Measurements from ENCODE around the gene HIGD1A. TPM values are rescaled to one million over a fixed set of nuclear protein-coding genes. Genes with fewer than 3 reads are reported as not detected.

The HIGD1A gene
- total and polyA plus RNA-seq, 5 donors from 2014 or later: 23.9 to 110 (median 88.0) TPM

DNA sequence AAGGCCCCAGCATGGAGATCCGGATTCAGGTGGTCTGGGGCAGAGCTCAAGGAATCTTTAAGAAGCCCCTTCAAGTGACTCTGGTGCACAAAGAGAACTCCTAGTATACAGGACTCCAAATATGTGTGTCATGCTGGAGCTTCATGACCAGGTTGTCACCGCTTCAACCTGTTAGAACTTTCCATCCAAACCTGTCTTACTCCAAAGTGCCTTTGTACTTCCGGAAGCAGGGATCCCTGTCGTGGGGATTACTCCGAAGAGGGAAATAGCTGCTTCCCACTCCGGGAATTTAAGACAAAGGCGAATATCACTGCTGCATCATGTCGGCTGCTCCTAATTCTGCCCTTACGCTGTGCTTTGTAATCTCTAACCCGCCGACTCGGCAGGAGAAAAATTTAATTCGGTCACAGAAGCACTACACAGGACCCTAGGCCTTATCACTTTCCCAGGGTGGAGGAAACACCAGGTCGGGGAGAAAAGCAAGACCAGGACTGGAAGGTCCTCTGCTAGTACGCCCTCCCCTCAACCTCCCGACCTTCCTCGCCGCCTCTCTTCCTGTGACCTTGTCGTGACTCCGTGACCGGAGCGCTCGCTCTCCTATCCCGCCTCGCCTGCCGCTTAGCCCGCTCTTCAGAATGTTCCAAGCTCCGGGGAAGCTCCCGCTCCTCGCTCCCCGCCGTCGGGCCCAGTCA lies 730 bp downstream of the HIGD1A start:
- peak overlapping the region; percentile 97 to 99 (median 98) for H3K4me3 Mint-ChIP-seq

GRCh38 chr3:42802876-42803413 lies 1.3 kb downstream of the HIGD1A start:
- peaks cover 28% of the 10 kb centered on the region for H3K27me3 Mint-ChIP-seq
- ATAC-seq (ENCODE audit: low read depth in 2 of 2): no peak
- no peaks in the 10 kb centered on the region for H3K9me3 ChIP-seq (ENCODE audit: control insufficient read depth in 2 of 2, low read length in 2 of 2)
- H3K4me3 Mint-ChIP-seq: peak overlapping the region; percentile 97 to 99 (median 98)
- peaks cover 25 to 57% (median 40%) of the 10 kb centered on the region in 4 donors for H3K4me1 Mint-ChIP-seq
- H3K27ac ChIP-seq (ENCODE audit: insufficient read depth, low read length, poor library complexity, severe bottlenecking): no peak overlapping the region
- H3K4me1 ChIP-seq (ENCODE audit: control insufficient read depth, insufficient read depth, low read length, poor library complexity, severe bottlenecking): peaks cover 20% of the 10 kb centered on the region
- peaks cover 5% of the 10 kb centered on the region for H3K27me3 ChIP-seq (ENCODE audit: control insufficient read depth, insufficient read depth, low read length)
- peaks cover 0 to 2% (median 0%) of the 10 kb centered on the region in 7 donors for H3K9me3 Mint-ChIP-seq
- peak overlapping the region; percentile 28 to 96 (median 75) for H3K27ac Mint-ChIP-seq
- no peak for DNase-seq
- H3K36me3 ChIP-seq (ENCODE audit: control insufficient read depth, insufficient read depth, low read length): no peaks in the 10 kb centered on the region
- peak overlapping the region; percentile 84 for H3K4me3 ChIP-seq (ENCODE audit: low read depth, low read length)
- peaks cover 2% of the 10 kb centered on the region for H3K36me3 Mint-ChIP-seq

More for the DNA sequence above, 730 bp downstream of the HIGD1A start:
- H3K4me1 ChIP-seq (ENCODE audit: control insufficient read depth, insufficient read depth, low read length, poor library complexity, severe bottlenecking): peaks cover 20% of the 10 kb centered on the region
- ATAC-seq (ENCODE audit: low read depth in 2 of 2): peak in 1 of 2 donors; percentile 3
- peaks cover 25 to 57% (median 40%) of the 10 kb centered on the region in 4 donors for H3K4me1 Mint-ChIP-seq
- H3K36me3 ChIP-seq (ENCODE audit: control insufficient read depth, insufficient read depth, low read length): no peaks in the 10 kb centered on the region
- H3K36me3 Mint-ChIP-seq: peaks cover 2% of the 10 kb centered on the region
- no peaks in the 10 kb centered on the region for H3K9me3 ChIP-seq (ENCODE audit: control insufficient read depth in 2 of 2, low read length in 2 of 2)
- H3K27me3 Mint-ChIP-seq: peaks cover 28% of the 10 kb centered on the region
- H3K9me3 Mint-ChIP-seq: peaks cover 0 to 2% (median 0%) of the 10 kb centered on the region in 7 donors
- H3K27ac Mint-ChIP-seq: peak overlapping the region; percentile 86 to 96 (median 96)
- peaks cover 10% of the 10 kb centered on the region for H3K27me3 ChIP-seq (ENCODE audit: control insufficient read depth, insufficient read depth, low read length)
- DNase-seq: peak in 2 of 3 donors; percentile 3 to 49
- H3K4me3 ChIP-seq (ENCODE audit: low read depth, low read length): peak overlapping the region; percentile 84
- H3K27ac ChIP-seq (ENCODE audit: insufficient read depth, low read length, poor library complexity, severe bottlenecking): peak overlapping the region; percentile 80

DNA sequence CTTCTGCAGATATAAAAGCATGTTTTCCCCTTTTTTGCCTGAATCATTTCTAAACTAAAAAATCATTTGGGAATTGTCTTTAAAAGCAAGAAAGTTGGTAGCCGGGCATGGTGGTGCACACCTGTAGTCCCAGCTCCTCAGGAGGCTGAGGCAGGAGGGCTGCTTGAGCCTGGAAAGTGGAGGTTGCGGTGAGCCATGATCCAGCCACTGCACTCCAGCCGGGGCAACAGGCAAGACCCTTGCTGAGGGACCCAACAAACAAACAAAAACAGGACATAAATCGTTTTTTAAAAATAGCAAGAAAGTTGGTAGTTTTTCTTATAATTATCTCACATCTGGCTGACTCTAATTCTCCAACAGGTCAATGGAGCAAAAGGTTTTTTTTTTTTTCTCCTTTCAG lies 2.5 kb downstream of the HIGD1A start:
- H3K27ac ChIP-seq (ENCODE audit: insufficient read depth, low read length, poor library complexity, severe bottlenecking): no peak overlapping the region
- H3K4me3 ChIP-seq (ENCODE audit: low read depth, low read length): no peak overlapping the region
- Mint-ChIP-seq H3K36me3 (peaks cover 2% of the 10 kb centered on the region), H3K27ac (no peak overlapping the region), H3K9me3 (peaks cover 0 to 2% (median 0%) of the 10 kb centered on the region in 7 donors), H3K27me3 (peaks cover 24% of the 10 kb centered on the region), H3K4me3 (peak overlapping the region in 1 of 4 donors; percentile 58), H3K4me1 (peaks cover 25 to 57% (median 40%) of the 10 kb centered on the region in 4 donors)
- no peaks in the 10 kb centered on the region for H3K36me3 ChIP-seq (ENCODE audit: control insufficient read depth, insufficient read depth, low read length)
- ATAC-seq (ENCODE audit: low read depth in 2 of 2) (no peak), DNase-seq (no peak)
- H3K9me3 ChIP-seq (ENCODE audit: control insufficient read depth in 2 of 2, low read length in 2 of 2): no peaks in the 10 kb centered on the region
- peaks cover 20% of the 10 kb centered on the region for H3K4me1 ChIP-seq (ENCODE audit: control insufficient read depth, insufficient read depth, low read length, poor library complexity, severe bottlenecking)
- H3K27me3 ChIP-seq (ENCODE audit: control insufficient read depth, insufficient read depth, low read length): no peaks in the 10 kb centered on the region

- H3K27me3 ChIP-seq (ENCODE audit: control insufficient read depth, insufficient read depth, low read length): no peaks in the 10 kb centered on the region
- Mint-ChIP-seq H3K27me3 (peaks cover 17% of the 10 kb centered on the region), H3K4me3 (peak overlapping the region in 2 of 4 donors; percentile 29 to 58), H3K27ac (peak overlapping the region in 1 of 3 donors; percentile 28), H3K4me1 (peaks cover 25 to 60% (median 43%) of the 10 kb centered on the region in 4 donors), H3K9me3 (peaks cover 0 to 2% (median 0%) of the 10 kb centered on the region in 7 donors), H3K36me3 (peaks cover 6% of the 10 kb centered on the region)
- ATAC-seq (ENCODE audit: low read depth in 2 of 2) (no peak), DNase-seq (no peak)
- no peaks in the 10 kb centered on the region for H3K9me3 ChIP-seq (ENCODE audit: control insufficient read depth in 2 of 2, low read length in 2 of 2)
- H3K36me3 ChIP-seq (ENCODE audit: control insufficient read depth, insufficient read depth, low read length): no peaks in the 10 kb centered on the region
- H3K4me3 ChIP-seq (ENCODE audit: low read depth, low read length): no peak overlapping the region
- peaks cover 20% of the 10 kb centered on the region for H3K4me1 ChIP-seq (ENCODE audit: control insufficient read depth, insufficient read depth, low read length, poor library complexity, severe bottlenecking)
- no peak overlapping the region for H3K27ac ChIP-seq (ENCODE audit: insufficient read depth, low read length, poor library complexity, severe bottlenecking)
Measured at GRCh38 chr3:42801048-42801620, 3.2 kb downstream of the HIGD1A start.

DNA sequence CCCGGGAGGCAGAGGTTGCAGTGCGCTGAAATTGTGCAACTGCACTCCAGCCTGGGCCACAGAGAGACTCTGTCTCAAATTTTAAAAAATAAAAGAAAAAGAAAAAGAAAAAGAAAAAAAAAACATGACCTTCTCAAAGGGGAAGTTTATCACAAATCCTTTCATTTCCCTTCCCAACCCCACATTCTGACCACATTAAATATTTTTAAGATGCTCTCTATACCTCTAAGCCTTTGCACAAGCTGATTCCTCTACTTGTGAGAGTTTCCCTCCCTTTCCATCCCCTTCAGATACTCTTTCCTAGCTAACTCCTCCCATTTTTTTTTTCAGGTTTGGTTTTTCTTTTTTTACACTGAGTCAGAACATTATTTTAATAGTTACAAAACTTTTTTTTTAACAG lies 4.0 kb downstream of the HIGD1A start:
- Histone ChIP-seq H3K9me3 (ENCODE audit: control insufficient read depth in 2 of 2, low read length in 2 of 2) (no peaks in the 10 kb centered on the region), H3K36me3 (ENCODE audit: control insufficient read depth, insufficient read depth, low read length) (no peaks in the 10 kb centered on the region), H3K27me3 (ENCODE audit: control insufficient read depth, insufficient read depth, low read length) (no peaks in the 10 kb centered on the region), H3K4me3 (ENCODE audit: low read depth, low read length) (no peak overlapping the region), H3K4me1 (ENCODE audit: control insufficient read depth, insufficient read depth, low read length, poor library complexity, severe bottlenecking) (peaks cover 20% of the 10 kb centered on the region), H3K27ac (ENCODE audit: insufficient read depth, low read length, poor library complexity, severe bottlenecking) (no peak overlapping the region)
- Mint-ChIP-seq H3K36me3 (peaks cover 4% of the 10 kb centered on the region), H3K4me3 (no peak overlapping the region), H3K9me3 (peaks cover 0 to 2% (median 0%) of the 10 kb centered on the region in 7 donors), H3K27ac (peak overlapping the region in 2 of 3 donors; percentile 28 to 62), H3K4me1 (peaks cover 31 to 67% (median 51%) of the 10 kb centered on the region in 4 donors), H3K27me3 (peaks cover 8% of the 10 kb centered on the region)
- ATAC-seq (ENCODE audit: low read depth in 2 of 2): no peak
- DNase-seq: no peak

DNA sequence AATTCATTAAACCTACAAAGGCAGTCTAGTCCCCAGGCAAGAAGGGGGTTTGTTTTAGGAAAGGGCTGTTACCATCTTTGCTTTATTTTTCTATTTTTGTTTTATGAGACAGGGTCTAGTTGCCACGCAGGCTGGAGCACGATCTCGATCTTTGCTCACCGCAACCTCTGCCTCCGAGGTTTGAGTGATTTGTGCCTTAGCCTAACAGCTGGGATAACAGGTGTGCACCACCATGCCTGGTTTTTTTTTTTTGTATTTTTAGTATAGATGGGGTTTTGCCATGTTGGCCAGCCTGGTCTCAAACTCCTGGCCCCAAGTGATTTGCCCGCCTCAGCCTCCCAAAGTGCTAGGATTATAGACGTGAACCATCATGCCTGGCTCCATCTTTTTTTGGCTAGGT lies 4.9 kb downstream of the HIGD1A start:
- peaks cover 3% of the 10 kb centered on the region for H3K27me3 Mint-ChIP-seq
- ATAC-seq (ENCODE audit: low read depth in 2 of 2) (no peak), DNase-seq (no peak)
- H3K9me3 Mint-ChIP-seq: peaks cover 0 to 2% (median 0%) of the 10 kb centered on the region in 7 donors
- no peaks in the 10 kb centered on the region for H3K36me3 ChIP-seq (ENCODE audit: control insufficient read depth, insufficient read depth, low read length)
- H3K4me3 ChIP-seq (ENCODE audit: low read depth, low read length): no peak overlapping the region
- no peak overlapping the region for H3K27ac ChIP-seq (ENCODE audit: insufficient read depth, low read length, poor library complexity, severe bottlenecking)
- no peaks in the 10 kb centered on the region for H3K27me3 ChIP-seq (ENCODE audit: control insufficient read depth, insufficient read depth, low read length)
- no peak overlapping the region for H3K27ac Mint-ChIP-seq
- H3K4me1 Mint-ChIP-seq: peaks cover 31 to 59% (median 47%) of the 10 kb centered on the region in 4 donors
- peaks cover 4% of the 10 kb centered on the region for H3K36me3 Mint-ChIP-seq
- peak overlapping the region in 1 of 4 donors; percentile 33 for H3K4me3 Mint-ChIP-seq
- H3K4me1 ChIP-seq (ENCODE audit: control insufficient read depth, insufficient read depth, low read length, poor library complexity, severe bottlenecking): peaks cover 14% of the 10 kb centered on the region
- H3K9me3 ChIP-seq (ENCODE audit: control insufficient read depth in 2 of 2, low read length in 2 of 2): no peaks in the 10 kb centered on the region

DNA sequence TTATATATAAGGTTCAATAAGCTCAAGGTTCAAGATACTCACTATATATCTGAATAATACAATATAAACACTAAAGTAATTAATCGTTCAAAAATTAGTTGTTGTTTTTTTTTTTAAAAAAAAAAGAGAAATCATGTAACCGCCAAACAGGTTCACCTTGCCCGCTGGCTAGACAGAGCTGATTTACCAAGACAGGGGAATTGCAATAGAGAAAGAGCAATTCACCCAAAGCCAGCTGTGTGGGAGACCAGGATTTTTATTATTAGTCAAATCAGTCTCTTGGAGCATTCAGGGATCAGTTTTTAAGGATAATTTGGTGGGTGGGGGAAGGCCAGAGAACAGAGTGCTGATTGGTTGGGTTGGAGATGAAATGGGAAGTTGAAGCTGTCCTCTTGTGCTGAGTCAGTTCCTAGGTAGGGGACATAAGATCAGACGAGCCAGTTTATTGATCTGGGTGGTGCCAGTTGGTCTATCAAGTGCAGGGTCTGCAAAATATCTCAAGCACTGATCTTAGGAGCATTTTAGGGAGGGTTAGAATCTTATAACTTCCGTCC lies 7.9 kb downstream of the HIGD1A start:
- H3K36me3 Mint-ChIP-seq: peaks cover 14% of the 10 kb centered on the region
- Histone ChIP-seq H3K27me3 (ENCODE audit: control insufficient read depth, insufficient read depth, low read length) (no peaks in the 10 kb centered on the region), H3K36me3 (ENCODE audit: control insufficient read depth, insufficient read depth, low read length) (peaks cover 8% of the 10 kb centered on the region), H3K27ac (ENCODE audit: insufficient read depth, low read length, poor library complexity, severe bottlenecking) (no peak overlapping the region), H3K9me3 (ENCODE audit: control insufficient read depth in 2 of 2, low read length in 2 of 2) (no peaks in the 10 kb centered on the region), H3K4me3 (ENCODE audit: low read depth, low read length) (no peak overlapping the region), H3K4me1 (ENCODE audit: control insufficient read depth, insufficient read depth, low read length, poor library complexity, severe bottlenecking) (no peaks in the 10 kb centered on the region)
- H3K27me3 Mint-ChIP-seq: no peaks in the 10 kb centered on the region
- H3K9me3 Mint-ChIP-seq: no peaks in the 10 kb centered on the region
- H3K27ac Mint-ChIP-seq: no peak overlapping the region
- DNase-seq (no peak), ATAC-seq (ENCODE audit: low read depth in 2 of 2) (no peak)
- H3K4me3 Mint-ChIP-seq: no peak overlapping the region
- H3K4me1 Mint-ChIP-seq: peaks cover 27 to 42% (median 31%) of the 10 kb centered on the region in 4 donors

All from CD4-positive, CD25-positive, alpha-beta regulatory T cell (primary cell).